Vagina (tissue), 2 donors: ENCODE results near the gene LMO1. TPM values are rescaled to one million over a fixed set of nuclear protein-coding genes. Genes with fewer than 3 reads are reported as not detected.

Experiments
- DNase-seq, 2 donors: peaks; one replicate each; pipeline ENCODE4 v3.0.0-alpha.2; 2017; ENCODE audit errors: extremely low spot score in 2 of 2
- H3K27ac ChIP-seq: fragments of 200-600 bp; sonication (generic); one replicate; pipeline ENCODE4 v1.5.1; 2019
- H3K27me3 ChIP-seq: fragments of 200-600 bp; sonication (generic); one replicate; pipeline ENCODE4 v1.5.1; 2019
- H3K36me3 ChIP-seq, 2 donors: fragments of 200-600 bp; sonication (generic); one replicate each; pipeline ENCODE4 v1.5.1; 2017 to 2019
- H3K4me1 ChIP-seq: fragments of 200-600 bp; sonication (generic); one replicate; pipeline ENCODE4 v1.5.1; 2019
- H3K4me3 ChIP-seq, 2 donors: fragments of 200-600 bp; sonication (generic); 1 replicate in 1 of 2; 2 replicates in 1 of 2; pipeline ENCODE4 v1.5.1; 2016 to 2019
- H3K9me3 ChIP-seq: fragments of 200-600 bp; sonication (generic); one replicate; pipeline ENCODE4 v1.5.1; 2019
- CTCF ChIP-seq, 3 experiments: fragments of 450-650 bp in 2 of 3; fragments of 200-600 bp in 1 of 3; sonication (generic) in 1 of 3; IDR thresholded peaks; one replicate each; pipeline ENCODE4 v1.5.1; 2017 to 2019; ENCODE audit warnings: antibody characterized with exemption in 3 of 3, mild to moderate bottlenecking in 2 of 3, moderate library complexity in 2 of 3
- POLR2A ChIP-seq, 2 donors: fragments of 450-650 bp; IDR thresholded peaks; one replicate each; pipeline ENCODE4 v1.6.1; 2017; ENCODE audit warnings: antibody characterized with exemption in 2 of 2, mild to moderate bottlenecking in 2 of 2, moderate library complexity in 2 of 2
- POLR2AphosphoS5 ChIP-seq, 2 donors: sonication (generic); formaldehyde crosslinking; IDR thresholded peaks; one replicate each; pipeline ENCODE4 v1.9.0; 2017; ENCODE audit warnings: antibody characterized with exemption in 2 of 2, mild to moderate bottlenecking in 2 of 2, low read depth in 1 of 2; ENCODE audit not compliant: insufficient read depth in 1 of 2
- intact Hi-C: fragments of 100-400 bp; cut with DNase I; formaldehyde crosslinking; loops from one replicate; pipeline ENCODE4 v1.15.1; 2023
- total RNA-seq: library from RNA; depleted of rRNA; stranded (reverse); fragments of >200 nt; gene quantifications from one replicate; pipeline ENCODE4 v1.2.3, GENCODE V29; 2016

The LMO1 gene
- total RNA-seq, 1 donor from 2014 or later = not detected

DNA sequence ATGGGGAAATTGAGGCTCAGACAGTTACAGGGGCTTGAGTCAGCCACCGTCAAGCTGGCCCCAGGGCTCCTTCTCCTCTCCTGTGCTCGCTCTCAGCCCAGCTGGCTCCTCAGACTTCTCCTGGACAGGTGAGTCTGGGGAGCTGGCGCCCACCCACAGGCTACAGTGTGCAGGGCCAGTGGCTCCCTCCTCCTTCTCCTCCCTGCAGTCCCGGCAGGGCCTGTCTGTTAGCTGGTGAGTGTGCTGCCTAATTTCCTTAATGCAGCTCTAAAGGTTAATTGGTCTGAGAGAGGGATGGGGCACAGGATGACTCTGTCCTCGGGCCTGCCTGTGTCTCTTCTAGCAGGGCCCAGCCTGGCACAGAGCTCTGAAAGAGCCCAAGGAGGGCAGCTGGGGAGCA lies 31.7 kb downstream of the LMO1 start:
- Histone ChIP-seq H3K27ac (no peak overlapping the region), H3K4me1 (peaks cover 10% of the 10 kb centered on the region), H3K27me3 (no peaks in the 10 kb centered on the region), H3K9me3 (no peaks in the 10 kb centered on the region), H3K36me3 (no peaks in the 10 kb centered on the region), H3K4me3 (no peak overlapping the region)
- DNase-seq = no peak
- intact Hi-C loops = no loop called here
- TF ChIP-seq POLR2A (IDR thresholded peaks at IDR 0.05) (no peak), POLR2AphosphoS5 (IDR thresholded peaks at IDR 0.05; ENCODE audit: insufficient read depth in 1 of 2, low read depth in 1 of 2) (no peak), CTCF (IDR thresholded peaks at IDR 0.05) (no peak)

DNA sequence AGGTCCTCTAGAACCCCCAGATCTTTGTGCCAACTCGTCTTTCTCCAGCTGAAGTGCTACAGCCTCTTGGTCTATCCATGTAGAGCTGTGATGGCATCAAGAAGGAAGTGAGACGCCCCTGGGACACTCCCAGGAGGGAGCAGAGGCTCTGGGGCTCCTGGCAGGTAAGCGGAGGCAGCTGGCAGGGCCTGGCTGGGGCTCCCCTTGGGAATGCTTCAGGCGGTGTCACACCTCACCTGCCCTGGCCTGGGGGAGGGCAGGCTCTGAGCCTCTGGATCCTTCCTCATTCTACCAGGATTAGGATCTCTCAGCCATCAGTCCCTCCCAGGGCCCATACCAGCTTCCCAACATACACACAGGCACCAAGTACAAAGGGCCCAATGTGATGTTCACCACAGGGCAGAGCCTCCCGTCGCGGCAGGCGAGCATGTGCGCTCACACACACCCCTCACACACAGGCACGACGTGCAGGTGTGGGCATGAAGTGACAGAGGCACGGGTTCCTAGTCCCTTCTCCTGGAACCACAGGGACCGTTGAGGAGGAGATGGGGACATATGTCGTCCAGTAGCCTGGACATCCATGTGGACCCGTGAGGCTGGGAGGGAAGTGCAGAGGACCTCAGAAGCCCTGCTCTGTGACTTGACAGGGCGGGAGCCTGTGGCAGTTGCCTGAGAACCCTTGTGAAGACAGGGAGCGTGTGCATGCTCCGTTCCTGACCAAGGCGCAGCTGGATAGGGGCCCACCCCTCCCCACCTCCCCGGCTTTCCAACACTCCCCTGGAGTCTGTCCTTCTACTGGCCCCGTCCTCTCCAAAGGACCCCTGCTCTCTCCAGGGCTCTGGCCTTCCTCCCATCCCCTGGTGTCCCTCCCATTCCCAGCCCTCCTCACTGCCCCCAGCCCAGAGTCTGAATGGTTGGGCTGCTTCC lies 32.5 kb downstream of the LMO1 start:
- Histone ChIP-seq H3K4me1 (peaks cover 10% of the 10 kb centered on the region), H3K4me3 (no peak overlapping the region), H3K27ac (no peak overlapping the region), H3K27me3 (no peaks in the 10 kb centered on the region), H3K36me3 (no peaks in the 10 kb centered on the region), H3K9me3 (no peaks in the 10 kb centered on the region)
- no peak for DNase-seq
- no peak for TF ChIP-seq POLR2A (IDR thresholded peaks at IDR 0.05)
- no peak for TF ChIP-seq POLR2AphosphoS5 (IDR thresholded peaks at IDR 0.05; ENCODE audit: insufficient read depth in 1 of 2, low read depth in 1 of 2)
- no peak for TF ChIP-seq CTCF (IDR thresholded peaks at IDR 0.05)
- intact Hi-C loops = no loop called here

GRCh38 chr11:8230178-8230859 lies 33.4 kb downstream of the LMO1 start:
- DNase-seq = no peak
- Histone ChIP-seq H3K36me3 (no peaks in the 10 kb centered on the region), H3K4me3 (no peak overlapping the region), H3K27ac (no peak overlapping the region), H3K9me3 (no peaks in the 10 kb centered on the region), H3K4me1 (peaks cover 10% of the 10 kb centered on the region), H3K27me3 (no peaks in the 10 kb centered on the region)
- TF ChIP-seq CTCF (IDR thresholded peaks at IDR 0.05) (no peak), POLR2AphosphoS5 (IDR thresholded peaks at IDR 0.05; ENCODE audit: insufficient read depth in 1 of 2, low read depth in 1 of 2) (no peak), POLR2A (IDR thresholded peaks at IDR 0.05) (no peak)
- intact Hi-C loops = no loop called here

GRCh38 chr11:8229299-8230177 lies 34.1 kb downstream of the LMO1 start:
- intact Hi-C loops = no loop called here
- Histone ChIP-seq H3K9me3 (no peaks in the 10 kb centered on the region), H3K36me3 (no peaks in the 10 kb centered on the region), H3K4me1 (peaks cover 10% of the 10 kb centered on the region), H3K4me3 (no peak overlapping the region), H3K27me3 (no peaks in the 10 kb centered on the region), H3K27ac (no peak overlapping the region)
- TF ChIP-seq POLR2A (IDR thresholded peaks at IDR 0.05) (no peak), CTCF (IDR thresholded peaks at IDR 0.05) (no peak), POLR2AphosphoS5 (IDR thresholded peaks at IDR 0.05; ENCODE audit: insufficient read depth in 1 of 2, low read depth in 1 of 2) (no peak)
- DNase-seq = no peak
